Right renal pelvis (tissue), 4 donors: ENCODE results near the gene CABP1. TPM values are rescaled to one million over a fixed set of nuclear protein-coding genes. Genes with fewer than 3 reads are reported as not detected.

ENCODE experiments used
- DNase-seq, 4 donors: peaks; one replicate each; pipeline ENCODE4 v3.0.0-alpha.2; 2013; ENCODE audit warnings: low read depth in 4 of 4, low spot score in 3 of 4, missing footprints in 1 of 4
- polyA plus RNA-seq, 4 donors: library from polyadenylated mRNA; unstranded; fragments of 120-200 nt; gene quantifications; one replicate each; pipeline ENCODE4 v1.2.1, GENCODE V29; 2013; ENCODE audit not compliant: insufficient read length in 4 of 4

Gene CABP1
- polyA plus RNA-seq, 4 donors = 3.6 to 6.9 (median 5.1) TPM

- no peak for DNase-seq
Observed at GRCh38 chr12:120630104-120630892, 10.1 kb upstream of the CABP1 start.

DNA sequence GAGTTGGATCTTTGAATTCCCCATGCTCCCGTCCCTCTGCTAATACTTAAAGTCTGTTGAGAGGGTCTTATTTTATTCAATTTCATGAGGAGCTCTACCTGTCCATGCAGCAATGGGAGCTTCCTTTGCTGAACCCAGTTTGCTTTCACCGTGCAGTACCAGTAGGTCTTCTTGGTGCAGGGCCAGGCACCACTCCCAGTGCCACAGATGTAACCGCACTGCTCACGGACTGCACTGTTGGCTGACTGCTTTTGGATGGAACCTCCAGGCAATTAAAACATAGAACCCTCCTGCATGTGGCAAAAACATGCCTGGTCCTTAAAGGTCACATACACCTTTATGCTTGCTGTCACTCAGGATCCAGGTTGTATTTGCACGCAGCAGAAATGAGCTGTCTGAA is 9.3 kb upstream of the CABP1 start:
- no peak for DNase-seq

GRCh38 chr12:120640861-120641833 is 721 bp downstream of the CABP1 start:
- peak; percentile 49 to 59 (median 52) for DNase-seq

DNA sequence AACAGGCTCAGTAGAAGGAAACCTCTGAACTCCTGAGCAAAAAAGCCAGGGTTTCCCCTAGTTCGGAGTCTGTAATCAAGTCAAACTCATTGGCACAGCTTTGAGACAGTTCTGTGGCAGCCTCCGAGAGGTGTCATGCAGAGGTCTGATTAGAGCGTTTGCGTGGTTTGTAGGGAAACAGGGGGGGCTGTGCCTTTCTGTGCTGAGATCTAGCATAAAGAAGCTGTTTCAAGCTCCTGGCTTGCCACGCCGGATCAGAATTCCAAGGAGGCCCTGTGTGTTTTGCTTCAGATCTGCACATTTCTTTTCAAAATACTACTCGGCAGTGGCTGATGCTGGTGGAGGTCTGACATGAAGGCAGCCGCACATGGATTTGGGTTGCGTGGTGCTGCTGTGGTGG is 1.7 kb downstream of the CABP1 start:
- no peak for DNase-seq

- no peak for DNase-seq
Observed at GRCh38 chr12:120642826-120643225, 2.4 kb downstream of the CABP1 start.

DNA sequence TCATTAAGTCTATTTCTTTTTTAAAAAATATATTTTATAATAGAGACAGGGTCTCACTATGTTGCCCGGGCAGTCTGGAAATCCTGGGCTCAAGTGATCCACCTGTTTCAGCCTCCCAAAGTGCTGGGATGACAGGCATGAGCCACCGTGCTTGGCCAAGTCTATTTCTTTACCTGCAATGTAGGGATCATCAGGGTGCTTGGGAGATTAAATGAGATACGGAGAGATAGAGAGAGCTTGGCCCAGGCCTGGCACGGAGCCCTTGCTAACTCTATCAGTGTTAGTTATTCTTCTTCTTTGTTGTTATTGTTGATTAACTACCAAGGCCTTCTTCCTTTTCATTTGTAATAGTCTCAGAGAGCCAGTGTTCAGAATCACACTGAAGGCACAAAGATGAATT is 3.1 kb downstream of the CABP1 start:
- no peak for DNase-seq

DNA sequence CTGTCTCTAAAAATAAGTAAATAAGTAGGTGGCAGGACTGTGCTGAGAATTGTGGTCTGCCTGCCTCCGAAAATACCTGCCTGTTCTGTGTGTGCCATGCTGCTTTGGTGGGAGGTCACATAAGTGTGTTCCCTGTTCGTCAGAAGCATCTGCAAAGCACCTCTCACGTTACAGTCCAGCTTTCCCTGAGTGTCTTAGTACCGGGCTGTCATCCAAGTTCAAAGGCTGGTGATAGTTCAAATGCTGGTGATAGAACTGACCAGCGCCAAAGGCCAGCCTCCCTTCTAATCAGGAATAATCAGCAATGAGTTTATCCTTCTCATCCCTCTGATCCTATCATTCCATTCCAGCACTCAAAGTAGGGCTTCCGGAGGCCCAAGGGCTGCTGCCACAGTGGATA is 5.6 kb downstream of the CABP1 start:
- DNase-seq = no peak

- DNase-seq = no peak
Observed at GRCh38 chr12:120647375-120647755, 6.9 kb downstream of the CABP1 start.

DNA sequence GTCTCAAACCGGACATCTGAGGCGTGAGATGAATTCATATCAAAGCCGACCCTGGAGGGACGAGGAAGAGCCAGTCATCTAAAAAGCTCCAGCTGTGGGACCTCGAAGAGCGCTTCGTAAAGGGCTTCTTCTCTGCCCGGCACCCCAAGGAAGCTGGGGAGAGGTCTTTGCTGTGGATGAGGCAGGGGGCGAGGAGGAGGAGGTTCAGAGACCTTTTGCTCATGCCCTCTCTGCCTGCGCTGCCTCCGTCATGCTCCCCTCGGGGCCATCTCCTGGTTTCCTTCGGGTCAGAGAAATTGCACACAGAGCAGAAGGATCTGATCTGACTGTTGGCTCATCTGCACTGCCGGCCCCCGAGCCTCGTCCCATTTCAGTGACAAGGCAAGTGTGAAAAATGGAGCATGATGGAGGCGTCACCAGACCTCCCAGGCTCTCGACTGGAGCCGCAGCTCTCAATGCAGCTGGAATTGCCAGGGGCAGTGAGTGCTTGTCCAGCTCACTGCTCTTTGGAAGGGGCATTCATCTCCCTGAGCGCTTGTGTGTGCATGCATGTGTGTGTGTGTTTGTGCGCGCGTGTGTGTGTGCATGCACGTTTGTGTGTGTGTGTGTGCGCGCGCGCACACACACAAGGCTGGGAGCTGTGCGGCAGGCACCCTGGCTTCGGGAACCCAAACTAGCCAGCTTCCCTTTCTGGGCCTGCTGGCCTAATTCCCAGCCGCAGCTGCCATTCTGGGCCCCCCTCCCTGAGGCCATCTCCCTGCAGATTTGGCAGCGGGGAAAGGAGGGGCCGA is 9.2 kb downstream of the CABP1 start:
- DNase-seq = no peak

DNA sequence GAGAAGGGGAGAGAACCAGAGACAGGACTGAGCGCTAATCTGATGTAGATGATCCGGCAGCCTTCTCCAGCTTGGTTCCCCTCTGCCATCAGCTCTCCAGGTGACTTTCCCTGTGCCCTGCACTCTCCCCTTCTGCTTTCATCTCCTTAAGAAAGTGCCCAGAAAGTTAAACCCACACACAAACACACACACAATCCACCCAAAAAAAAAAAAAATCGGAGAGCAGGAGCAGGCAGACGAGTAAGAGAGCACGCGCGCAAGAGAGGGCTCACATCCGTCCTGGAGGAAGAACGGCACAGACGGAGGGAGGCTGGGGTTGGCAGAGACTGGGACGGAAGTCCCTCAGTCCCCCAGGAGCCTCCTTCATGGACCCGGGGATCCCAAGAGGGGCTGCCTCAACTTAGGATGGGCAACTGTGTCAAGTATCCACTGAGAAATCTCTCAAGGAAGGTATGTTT is 9.8 kb downstream of the CABP1 start:
- no peak for DNase-seq

- no peak for DNase-seq
Observed at GRCh38 chr12:120651821-120652220, 11.4 kb downstream of the CABP1 start.

GRCh38 chr12:120652656-120653435 is 12.4 kb downstream of the CABP1 start:
- no peak for DNase-seq

DNA sequence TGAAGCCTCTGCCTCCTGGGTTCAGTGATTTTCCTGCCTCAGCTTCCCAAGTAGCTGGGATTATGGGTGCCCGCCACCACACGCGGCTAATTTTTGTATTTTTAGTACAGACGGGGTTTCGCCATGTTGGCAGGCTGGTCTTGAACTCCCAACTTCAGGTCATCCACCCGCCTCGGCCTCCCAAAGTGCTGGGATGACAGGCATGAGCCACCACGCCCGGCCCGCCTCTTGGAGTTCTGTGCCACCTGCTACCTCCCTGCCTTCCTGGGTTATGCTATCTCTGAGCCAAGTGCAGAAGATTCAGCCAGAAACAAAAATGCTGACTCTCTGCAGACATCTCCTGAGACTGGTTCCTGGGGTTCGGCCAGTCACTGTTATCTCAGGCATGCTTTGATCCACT is 13.2 kb downstream of the CABP1 start:
- no peak for DNase-seq

- DNase-seq = no peak
Observed at GRCh38 chr12:120654656-120655055, 14.2 kb downstream of the CABP1 start.

DNA sequence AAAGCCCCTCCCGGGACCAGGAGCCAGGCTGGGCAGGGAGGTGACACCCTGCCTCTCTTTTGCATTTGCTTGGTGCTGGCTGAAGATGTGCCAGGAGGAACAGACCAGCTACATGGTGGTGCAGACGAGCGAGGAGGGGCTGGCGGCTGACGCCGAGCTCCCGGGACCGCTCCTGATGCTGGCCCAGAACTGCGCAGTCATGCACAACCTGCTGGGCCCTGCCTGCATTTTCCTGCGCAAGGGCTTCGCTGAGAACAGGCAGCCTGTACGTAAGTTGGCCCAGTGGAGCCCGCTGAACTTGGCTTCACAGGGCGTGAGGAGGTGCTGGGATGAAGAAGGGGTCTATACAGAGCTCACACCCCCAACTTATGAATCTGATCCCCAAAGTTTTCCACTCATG is 15.6 kb downstream of the CABP1 start:
- DNase-seq = no peak

DNA sequence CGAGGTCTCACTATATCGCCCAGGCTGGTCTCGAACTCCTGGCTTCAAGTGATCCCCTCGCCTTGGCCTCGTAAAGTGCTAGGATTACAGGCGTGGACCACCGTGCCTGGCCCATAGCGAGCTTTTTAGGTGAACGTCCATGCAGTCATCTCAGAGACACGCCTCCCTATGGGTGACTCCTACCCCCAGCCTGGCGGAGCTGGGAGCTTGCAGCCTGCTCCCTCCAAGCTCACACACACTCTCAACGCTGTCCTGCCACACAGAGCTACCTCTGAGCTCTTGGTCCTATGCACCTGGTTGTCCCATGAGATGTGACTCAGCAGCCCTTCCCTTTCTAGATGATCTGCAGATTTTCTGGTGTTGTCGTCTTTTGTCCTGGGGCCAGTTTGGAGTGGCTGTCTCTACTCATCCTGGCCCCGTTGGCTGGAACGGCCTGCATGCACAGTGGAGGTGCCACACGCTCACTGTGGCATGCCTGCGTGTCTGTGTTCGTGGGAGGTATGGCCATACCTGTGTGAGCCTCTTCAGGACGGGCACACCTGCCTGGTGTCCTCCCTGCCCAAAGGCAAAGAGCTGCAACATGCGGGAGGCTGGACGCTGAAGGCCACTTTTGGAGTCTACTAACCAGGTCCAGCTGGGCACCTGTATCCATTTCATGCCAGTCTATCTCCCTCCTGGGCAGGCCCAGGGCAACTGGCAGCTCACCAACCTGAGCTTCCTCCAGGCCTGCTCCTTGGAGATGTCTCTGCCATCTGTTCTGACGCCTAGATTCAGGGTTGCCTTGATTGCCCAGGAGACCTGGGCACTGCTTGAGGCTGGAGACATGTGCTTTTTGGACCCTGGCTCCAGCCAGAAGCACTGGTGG is 18.1 kb downstream of the CABP1 start:
- DNase-seq = no peak

DNA sequence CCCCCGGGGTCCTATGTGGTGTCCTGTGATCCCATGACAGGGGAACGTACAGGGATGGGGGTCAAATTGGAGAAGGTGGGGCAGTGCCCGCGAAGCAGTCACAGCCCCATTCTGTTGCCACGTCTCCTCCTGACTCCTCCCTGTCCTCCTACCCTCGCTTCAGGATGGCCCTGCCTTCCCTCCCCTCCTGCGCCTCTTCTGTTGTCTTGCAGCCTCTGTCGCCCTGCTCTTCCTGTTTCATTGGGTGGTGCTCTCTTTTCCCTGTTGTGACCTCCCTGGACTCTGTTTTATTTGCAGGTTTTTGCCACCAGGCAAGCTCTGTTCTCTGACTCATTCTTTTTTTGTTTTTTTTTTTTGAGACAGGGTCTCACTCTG is 18.7 kb downstream of the CABP1 start:
- no peak for DNase-seq

- no peak for DNase-seq
Observed at GRCh38 chr12:120661432-120661831, 21.0 kb downstream of the CABP1 start.

- no peak for DNase-seq
Observed at GRCh38 chr12:120662879-120663278, 22.5 kb downstream of the CABP1 start.
